D721Med (cell line): ENCODE data around the gene VPS26B.
"Not testable (repeated sequence)": the region's sequence is repeated elsewhere in the genome, so short reads cannot be mapped to it uniquely, and the experiment has no call there.

Experiments used
- DNase-seq: peaks from one replicate; pipeline ENCODE4 v3.0.0; 2011; ENCODE audit warnings: low spot score; ENCODE audit not compliant: insufficient read length
- FAIRE-seq: peaks from 2 replicates; lab custom pipeline; 2011; peaks lifted over from hg19 to GRCh38; lab: Jason Lieb, UNC
- TF ChIP-seq, protein P1 (sequence below): IDR thresholded peaks from 2 replicates; pipeline ENCODE4 v1.5.1; 2012; ENCODE audit warnings: mild to moderate bottlenecking, control low read depth; ENCODE audit not compliant: insufficient read depth; ENCODE audit errors: missing control alignments

The VPS26B gene

DNA sequence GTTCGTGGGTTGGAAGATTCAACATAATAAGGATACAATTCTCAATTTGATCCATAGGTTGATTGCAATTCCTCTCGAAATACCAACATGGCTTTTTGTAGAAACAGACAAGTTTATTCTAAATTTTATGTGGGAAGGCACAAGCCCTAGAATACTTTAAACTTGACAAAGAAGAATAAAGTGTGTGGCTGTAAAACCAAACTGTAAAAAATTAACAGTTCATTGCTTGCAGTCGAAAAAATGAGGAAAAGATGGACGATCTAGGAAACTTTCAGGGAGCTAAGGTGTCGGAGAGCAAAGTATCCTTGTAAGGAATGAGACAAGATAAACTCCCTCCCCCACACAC lies 50.7 kb downstream of the VPS26B start:
- FAIRE-seq (no peak), DNase-seq (no peak)
- TF ChIP-seq, protein P1, sequence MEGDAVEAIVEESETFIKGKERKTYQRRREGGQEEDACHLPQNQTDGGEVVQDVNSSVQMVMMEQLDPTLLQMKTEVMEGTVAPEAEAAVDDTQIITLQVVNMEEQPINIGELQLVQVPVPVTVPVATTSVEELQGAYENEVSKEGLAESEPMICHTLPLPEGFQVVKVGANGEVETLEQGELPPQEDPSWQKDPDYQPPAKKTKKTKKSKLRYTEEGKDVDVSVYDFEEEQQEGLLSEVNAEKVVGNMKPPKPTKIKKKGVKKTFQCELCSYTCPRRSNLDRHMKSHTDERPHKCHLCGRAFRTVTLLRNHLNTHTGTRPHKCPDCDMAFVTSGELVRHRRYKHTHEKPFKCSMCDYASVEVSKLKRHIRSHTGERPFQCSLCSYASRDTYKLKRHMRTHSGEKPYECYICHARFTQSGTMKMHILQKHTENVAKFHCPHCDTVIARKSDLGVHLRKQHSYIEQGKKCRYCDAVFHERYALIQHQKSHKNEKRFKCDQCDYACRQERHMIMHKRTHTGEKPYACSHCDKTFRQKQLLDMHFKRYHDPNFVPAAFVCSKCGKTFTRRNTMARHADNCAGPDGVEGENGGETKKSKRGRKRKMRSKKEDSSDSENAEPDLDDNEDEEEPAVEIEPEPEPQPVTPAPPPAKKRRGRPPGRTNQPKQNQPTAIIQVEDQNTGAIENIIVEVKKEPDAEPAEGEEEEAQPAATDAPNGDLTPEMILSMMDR = no peak

DNA sequence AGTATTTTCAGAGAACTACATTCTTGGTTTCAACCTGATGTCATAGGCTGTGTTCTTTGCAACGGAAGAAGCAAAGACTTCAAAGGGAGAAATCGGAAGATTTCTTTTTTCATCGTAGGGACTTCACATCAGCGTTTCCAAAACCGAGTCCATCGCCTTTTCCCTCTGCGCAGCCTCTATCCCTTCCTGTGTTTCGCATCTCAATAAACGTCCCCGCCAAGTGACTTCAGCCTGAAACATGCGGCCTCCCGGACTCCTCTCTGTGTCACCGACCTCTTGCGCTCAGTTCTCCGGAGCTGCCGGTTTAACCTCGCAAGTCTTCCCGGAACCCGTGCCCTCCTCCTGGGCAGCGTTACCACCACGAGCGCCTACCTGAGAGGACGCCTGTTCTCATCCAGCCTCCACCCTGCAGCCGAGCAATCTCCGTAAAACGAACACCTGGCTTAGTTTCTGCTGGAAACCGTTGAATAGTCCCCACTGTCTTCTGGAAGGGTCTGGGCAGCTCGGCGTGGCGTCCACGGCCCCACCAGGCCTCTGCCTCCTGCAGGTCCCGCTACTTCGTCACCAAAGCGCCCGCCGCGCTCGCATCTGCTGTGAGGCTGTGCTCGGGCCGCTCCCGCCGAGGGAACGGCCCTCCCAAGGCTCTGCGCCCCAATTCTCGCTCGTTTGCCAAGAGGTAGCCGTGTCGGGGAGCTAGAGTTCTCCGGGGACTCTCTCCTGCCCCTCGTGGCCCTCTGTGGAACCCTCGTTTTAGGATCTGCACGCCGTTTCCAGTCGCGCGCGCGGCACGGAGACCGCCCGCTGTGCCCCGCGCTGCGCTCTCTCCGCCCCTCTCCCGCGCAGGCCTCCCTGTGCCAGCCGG lies 51.3 kb downstream of the VPS26B start, which contains the start of gene GLB1L3:
TSS of gene GLB1L3 (plus strand) at position 846 of the 862 bp plus-strand sequence. CDS start 362 bp downstream, outside the sequence.
- TF ChIP-seq, protein P1 = no peak
- no peak for FAIRE-seq

DNA sequence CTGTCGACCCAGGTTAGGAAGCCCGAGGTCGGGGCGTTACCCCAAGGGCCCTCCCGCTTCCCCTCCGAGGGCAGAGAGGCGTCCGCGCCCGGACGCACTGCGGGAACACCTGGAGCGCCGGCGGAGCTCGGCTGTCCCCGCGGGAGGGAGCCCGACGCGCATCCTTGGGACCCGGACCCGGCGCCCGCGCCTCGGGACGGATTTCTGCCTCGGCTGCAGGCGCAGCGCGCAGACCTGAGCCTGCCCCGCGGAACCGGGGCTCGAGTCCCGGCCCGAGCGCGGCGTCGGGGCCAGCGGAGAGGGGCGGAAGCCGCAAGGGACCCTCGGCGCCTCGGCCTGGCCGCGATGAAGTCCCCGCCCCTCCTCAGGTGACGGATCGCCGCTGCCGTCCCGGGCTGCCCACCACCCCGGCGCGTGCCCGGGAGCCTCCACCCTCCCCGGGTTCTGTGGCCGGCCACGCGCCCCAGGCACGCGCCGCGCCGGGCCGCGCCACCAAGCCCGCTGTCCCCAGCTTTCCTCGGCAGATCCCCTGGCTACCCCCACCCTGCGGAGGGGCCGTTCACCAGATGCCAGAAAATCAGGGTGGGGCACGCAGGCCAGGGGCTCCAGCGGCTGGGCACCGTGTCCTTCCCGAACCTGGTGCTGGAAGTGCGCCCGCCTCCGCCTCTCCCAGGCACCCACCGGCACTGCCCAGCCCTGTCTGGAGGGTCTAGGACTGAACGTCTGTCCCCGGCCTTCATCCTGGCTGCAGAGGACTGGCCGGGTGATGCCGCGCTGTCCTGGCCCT lies 52.1 kb downstream of the VPS26B start:
- TF ChIP-seq, protein P1 = no peak
- DNase-seq (no peak), FAIRE-seq (no peak)

More for the DNA sequence above, 51.3 kb downstream of the VPS26B start, which contains the start of gene GLB1L3:
- no peak for DNase-seq

DNA sequence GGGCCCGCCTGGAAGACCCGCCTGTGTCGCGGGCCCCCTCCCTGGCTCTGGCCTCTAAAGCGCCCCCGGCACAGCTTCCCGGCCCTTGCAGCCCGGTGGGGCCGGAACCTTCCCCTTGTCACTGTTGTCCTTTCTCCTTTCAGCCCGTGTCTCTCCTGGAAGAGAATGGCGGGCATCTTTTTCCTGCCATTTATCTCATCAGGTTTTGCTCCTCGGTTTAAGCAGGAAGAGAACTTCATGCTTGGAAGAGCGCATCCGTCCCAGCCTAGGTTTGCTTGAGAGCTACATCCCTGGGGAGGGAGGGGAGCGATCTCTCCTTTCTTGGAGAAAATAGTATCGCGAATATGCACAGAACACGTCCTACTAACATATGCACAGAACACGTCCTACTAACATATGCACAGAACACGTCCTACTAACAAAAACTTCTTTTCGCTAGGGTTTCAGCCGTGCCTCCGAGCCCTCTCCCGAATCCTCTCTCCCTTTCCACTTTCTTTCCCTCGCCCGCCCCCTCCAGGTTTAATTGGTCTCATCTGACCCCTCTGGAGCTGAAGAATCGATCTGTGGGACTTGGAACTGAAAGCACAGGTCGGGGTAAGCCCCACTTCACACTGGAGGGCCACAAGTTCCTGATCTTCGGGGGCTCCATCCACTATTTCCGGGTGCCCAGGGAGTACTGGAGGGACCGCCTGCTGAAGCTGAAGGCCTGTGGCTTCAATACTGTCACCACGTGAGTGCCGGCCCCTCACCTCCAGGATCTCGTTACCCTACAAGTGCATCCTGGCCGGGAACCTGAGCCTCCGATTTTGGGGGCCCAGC lies 52.9 kb downstream of the VPS26B start:
- TF ChIP-seq, protein P1 = no peak
- DNase-seq = no peak
- FAIRE-seq = no peak

DNA sequence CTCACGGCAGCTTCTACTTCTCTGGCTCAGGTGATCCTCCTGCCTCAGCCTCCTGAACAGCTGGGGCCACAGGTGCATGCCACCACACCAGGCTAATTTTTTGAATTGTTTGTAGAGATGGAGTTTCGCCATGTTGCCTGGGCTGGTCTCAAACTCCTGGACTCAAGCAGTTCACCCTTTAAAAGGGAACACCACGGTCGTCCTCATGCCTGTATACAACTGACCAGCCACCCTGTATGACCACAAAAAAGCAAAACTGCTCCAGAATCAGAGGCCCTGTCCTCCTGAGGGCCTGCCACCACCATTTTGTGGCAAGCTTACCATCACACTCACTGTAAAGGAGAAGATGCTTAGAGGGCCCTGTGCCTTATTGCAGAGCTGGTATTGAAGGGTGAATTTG lies 53.9 kb downstream of the VPS26B start:
- no peak for DNase-seq
- no peak for FAIRE-seq
- TF ChIP-seq, protein P1 = no peak

DNA sequence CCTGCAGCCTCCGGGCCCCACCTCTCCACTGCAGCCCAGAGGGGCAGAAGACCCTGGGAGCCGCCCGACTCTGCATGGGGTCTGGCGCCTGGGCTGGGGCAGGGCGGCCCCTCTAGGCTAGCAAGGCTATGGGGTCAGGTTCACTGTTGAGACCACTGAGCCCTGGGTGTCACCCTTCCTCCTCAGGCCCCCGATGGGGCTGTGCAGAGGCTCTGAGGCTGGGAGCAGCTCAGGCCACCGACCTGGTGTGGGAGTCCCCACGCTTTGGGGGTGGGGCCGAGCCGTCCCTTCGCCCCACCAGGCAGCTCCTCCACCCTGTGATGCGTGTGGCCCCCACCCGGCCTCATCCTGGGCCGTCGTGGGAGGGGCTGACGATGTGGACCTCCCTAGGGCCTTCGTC lies 57.2 kb downstream of the VPS26B start:
- not testable (repeated sequence) for FAIRE-seq, DNase-seq
